Heart right ventricle (tissue), 16 donors: ENCODE measurements around the gene AP4B1. TPM values are rescaled to one million over a fixed set of nuclear protein-coding genes. Genes with fewer than 3 reads are reported as not detected.

Experiments
- ATAC-seq, 8 donors: fragments of 200-7000 bp; cut with Tn5 transposase; one replicate each; pipeline ENCODE4 v1.9.1; 2020; ENCODE audit warnings: mild to moderate bottlenecking in 8 of 8, moderate library complexity in 8 of 8, moderate number of reproducible peaks in 1 of 8
- DNase-seq, 2 donors: peaks; one replicate each; pipeline ENCODE4 v3.0.0-alpha.2; 2020
- H3K27ac ChIP-seq, 10 donors: fragments of 200-600 bp; sonication (generic) in 2 of 10; one replicate each; pipeline versions ENCODE4 v1.5.0 to v1.8.0; 2020 to 2022; ENCODE audit warnings: mild to moderate bottlenecking in 3 of 10
- H3K27me3 ChIP-seq, 7 donors: fragments of 200-600 bp; one replicate each; pipeline ENCODE4 v1.8.0; 2021 to 2022; ENCODE audit warnings: mild to moderate bottlenecking in 2 of 7
- H3K36me3 ChIP-seq, 9 donors: fragments of 200-600 bp; sonication (generic) in 1 of 9; one replicate each; pipeline versions ENCODE4 v1.5.0 to v1.8.0; 2020 to 2022; ENCODE audit warnings: mild to moderate bottlenecking in 2 of 9
- H3K4me1 ChIP-seq, 9 donors: fragments of 200-600 bp; sonication (generic) in 1 of 9; one replicate each; pipeline versions ENCODE4 v1.5.0 to v1.8.0; 2020 to 2022; ENCODE audit warnings: mild to moderate bottlenecking in 4 of 9
- H3K4me3 ChIP-seq, 10 donors: fragments of 200-600 bp; sonication (generic) in 2 of 10; one replicate each; pipeline versions ENCODE4 v1.5.0 to v1.8.0; 2020 to 2022; ENCODE audit warnings: mild to moderate bottlenecking in 7 of 10, moderate library complexity in 2 of 10
- H3K9me3 ChIP-seq, 11 donors: fragments of 200-600 bp in 10 of 11; sonication (generic) in 2 of 11; one replicate each; pipeline versions ENCODE4 v1.5.0 to v1.8.0; 2013 to 2022; ENCODE audit warnings: mild to moderate bottlenecking in 2 of 11, control low read depth in 1 of 11, moderate library complexity in 1 of 11
- CTCF ChIP-seq, 9 donors: fragments of 200-600 bp; sonication (generic) in 2 of 9; IDR thresholded peaks; one replicate each; pipeline versions ENCODE4 v1.5.0 to v1.8.0; 2021 to 2022; ENCODE audit warnings: antibody characterized with exemption in 9 of 9, mild to moderate bottlenecking in 5 of 9, moderate library complexity in 1 of 9
- WGBS, 2 donors: extraction: QIAGEN DNeasy Blood & Tissue Kit; methylation state at CpG; one replicate each; pipeline ENCODE4 v1.1.7; 2013; ENCODE audit warnings: inconsistent platforms in 1 of 2; 5-methylcytosine and 5-hydroxymethylcytosine counted together
- intact Hi-C, 10 donors: fragments of 100-400 bp; cut with DNase I; formaldehyde crosslinking; loops; one replicate each; pipeline versions ENCODE4 v1.11.1 to v1.14.2; 2022
- polyA plus RNA-seq, 2 donors: library from polyadenylated mRNA; stranded (reverse); fragments of 200-250 nt; gene quantifications; one replicate each; pipeline ENCODE4 v1.2.3, GENCODE V29; 2013
- total RNA-seq, 10 donors: library from RNA; stranded (reverse); fragmentation: NEBNext Ultra II Directional in 3 of 10; extraction: Animal tissue kit (Norgen Biotek cat#: 25700) in 3 of 10; gene quantifications; one replicate each; pipeline versions ENCODE4 v1.2.1 to v1.2.4, GENCODE V29; 2021 to 2023
- donor health status: Arrhythmogenic right ventricular cardiomyopathy.
- donor health status: ischemic (EF 13 %, LVEDD 7.1; RV severe dilation, severe dysfunction).
- donor health status: healthy with polysubstance abuse.
- donor health status: DM: no; HTN: yes; CAD: no.
- donor health status: DM: no; HTN: no; CAD: no.
- donor health status: ischemic (EF 25% LVEDD 6.9; RV normal size, moderate dysfunction).
- donor health status: ischemic (EF 25% LVEDD 5.7; RV mildly dilated, moderate dysfunction).
- donor health status: healthy.
- donor health status: DM: yes; HTN: yes; CAD: no.
- donor health status: Ischemic cardiomyopathy.
- donor health status: ischemic (EF 35%, LVEDD 5.7; RV mildly dilated, moderate dysfunction).
- donor health status: nonischemic (EF 11% LVEDD 7.7; RV severe dilation, severe dysfunction).
- donor health status: DM: yes; HTN: yes; CAD: no.
- donor health status: PGD.
- donor health status: ischemic (EF 29% LVEDD 5.4; RV normal size, mild dysfunction).
- donor health status: nonischemic (EF 23%, LVEDD 6.1; RV moderate dilation, normal function).

The AP4B1 gene
- total and polyA plus RNA-seq, 12 donors = 7.5 to 15.4 (median 11.5) TPM

GRCh38 chr1:113929750-113930498, 25.3 kb upstream of the AP4B1 start:
- Histone ChIP-seq H3K27me3 (no peaks in the 10 kb centered on the region), H3K4me3 (peak overlapping the region; percentile 40 to 97 (median 90)), H3K4me1 (peaks cover 2 to 58% (median 46%) of the 10 kb centered on the region in 9 donors), H3K27ac (peak overlapping the region; percentile 80 to 97 (median 94)), H3K9me3 (no peaks in the 10 kb centered on the region), H3K36me3 (no peaks in the 10 kb centered on the region)
- DNase-seq = peak in 1 of 2 donors; percentile 17
- intact Hi-C loops = loop anchor here in 7 of 10 donors (1.0 to 10.0 kb wide), 5 partner anchors 17 to 118 kb away; partner anchors contain the start of genes DCLRE1B (in 7 of the 7), AP4B1 (in 1 of the 7) and RSBN1 (in 1 of the 7)
- 0 to 1% methylated on average over 58 to 61 of the region's 64 CpGs for WGBS, 2 donors
- peak; percentile 38 to 71 (median 44) for ATAC-seq
- TF ChIP-seq CTCF (IDR thresholded peaks at IDR 0.05) = peak in 5 of 9 donors; percentile 11 to 39 (median 35)

- peak within 1 kb of the TSS; percentile 80 to 97 (median 94) for H3K27ac ChIP-seq
- H3K4me3 ChIP-seq = peak within 1 kb of the TSS; percentile 40 to 97 (median 90)
- WGBS, 2 donors = 0 to 1% methylated on average over 52 to 61 of the region's 61 CpGs
- TF ChIP-seq CTCF (IDR thresholded peaks at IDR 0.05) = no peak
- DNase-seq = peak; percentile 94 to 95
- H3K27me3 ChIP-seq = no peaks in the 10 kb centered on the region
- H3K9me3 ChIP-seq = no peaks in the 10 kb centered on the region
- no peaks in the 10 kb centered on the region for H3K36me3 ChIP-seq
- ATAC-seq = peak; percentile 93 to 96 (median 95)
- intact Hi-C loops = loop anchor here in 7 of 10 donors (1.0 to 2.0 kb wide), 4 partner anchors 16 to 117 kb away; partner anchors contain the start of genes DCLRE1B (in 7 of the 7), AP4B1 (in 1 of the 7) and RSBN1 (in 1 of the 7)
- peaks cover 2 to 52% (median 42%) of the 10 kb centered on the region in 9 donors for H3K4me1 ChIP-seq
These were observed 24.5 kb upstream of the AP4B1 start, which contains the start of gene HIPK1 for GRCh38 chr1:113928941-113929749. Gene HIPK1 (plus strand): TSS chr1:113929324.

GRCh38 chr1:113928187-113928930, 23.8 kb upstream of the AP4B1 start:
- 20 to 23% methylated on average over 6 of the region's 6 CpGs for WGBS, 2 donors
- TF ChIP-seq CTCF (IDR thresholded peaks at IDR 0.05) = no peak
- Histone ChIP-seq H3K4me3 (peak overlapping the region; percentile 40 to 97 (median 90)), H3K36me3 (no peaks in the 10 kb centered on the region), H3K4me1 (peaks cover 2 to 45% (median 35%) of the 10 kb centered on the region in 9 donors), H3K27me3 (no peaks in the 10 kb centered on the region), H3K27ac (peak overlapping the region; percentile 80 to 97 (median 94)), H3K9me3 (no peaks in the 10 kb centered on the region)
- ATAC-seq (peak in 3 of 8 donors; percentile 32 to 46 (median 36)), DNase-seq (no peak)
- intact Hi-C loops = loop anchor here in 3 of 10 donors (2.0 kb wide), 2 partner anchors 16 to 24 kb away; partner anchors contain the start of genes AP4B1 (in 1 of the 3) and DCLRE1B (in 1 of the 3)
